ENCODE measurements around the gene GTPBP3. TPM values are rescaled to one million over a fixed set of nuclear protein-coding genes. Genes with fewer than 3 reads are reported as not detected.
A peak's percentile ranks its signal among the peaks of the same experiment; 100 is the strongest.

GTPBP3 gene
- total and polyA plus RNA-seq, 9 of the 15 experiments (the other 6 are each of a cell fraction or from before 2014, with no cell fraction given) = 4.9 to 124 (median 22.6) TPM

GRCh38 chr19:17351815-17352435, 14.6 kb downstream of the GTPBP3 start (continued):
- TF ChIP-seq ZNF347 (CRISPR knock-in tag; IDR thresholded peaks at IDR 0.05; ENCODE audit: low read depth) = no peak
- no peak for TF ChIP-seq PHB (CRISPR knock-in tag; IDR thresholded peaks at IDR 0.05)
- no peak for TF ChIP-seq NFYB (IDR thresholded peaks at IDR 0.05; ENCODE audit: extremely low read depth, insufficient read length)
- TF ChIP-seq ERF (CRISPR knock-in tag; IDR thresholded peaks at IDR 0.05) = no peak
- no peak for TF ChIP-seq TCF7L2 (IDR thresholded peaks at IDR 0.05; ENCODE audit: low read depth, low read length)
- peak; percentile 85 for TF ChIP-seq GABPB1 (CRISPR knock-in tag; IDR thresholded peaks at IDR 0.05)
- TF ChIP-seq, protein P1, sequence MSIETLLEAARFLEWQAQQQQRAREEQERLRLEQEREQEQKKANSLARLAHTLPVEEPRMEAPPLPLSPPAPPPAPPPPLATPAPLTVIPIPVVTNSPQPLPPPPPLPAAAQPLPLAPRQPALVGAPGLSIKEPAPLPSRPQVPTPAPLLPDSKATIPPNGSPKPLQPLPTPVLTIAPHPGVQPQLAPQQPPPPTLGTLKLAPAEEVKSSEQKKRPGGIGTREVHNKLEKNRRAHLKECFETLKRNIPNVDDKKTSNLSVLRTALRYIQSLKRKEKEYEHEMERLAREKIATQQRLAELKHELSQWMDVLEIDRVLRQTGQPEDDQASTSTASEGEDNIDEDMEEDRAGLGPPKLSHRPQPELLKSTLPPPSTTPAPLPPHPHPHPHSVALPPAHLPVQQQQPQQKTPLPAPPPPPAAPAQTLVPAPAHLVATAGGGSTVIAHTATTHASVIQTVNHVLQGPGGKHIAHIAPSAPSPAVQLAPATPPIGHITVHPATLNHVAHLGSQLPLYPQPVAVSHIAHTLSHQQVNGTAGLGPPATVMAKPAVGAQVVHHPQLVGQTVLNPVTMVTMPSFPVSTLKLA (conservative IDR thresholded peaks at IDR 0.05) = no peak
- no peak for TF ChIP-seq RBM15 (IDR thresholded peaks at IDR 0.05; ENCODE audit: insufficient read depth, low read length)
- TF ChIP-seq ZNF431 (CRISPR knock-in tag; IDR thresholded peaks at IDR 0.05) = no peak
- TF ChIP-seq RHOXF2B (CRISPR knock-in tag; conservative IDR thresholded peaks at IDR 0.05) = no peak
- TF ChIP-seq TFE3 (CRISPR knock-in tag; IDR thresholded peaks at IDR 0.05) = no peak
